HCT116 (cell line): ENCODE results near the gene CAMK2D.
A peak's percentile ranks its signal among the peaks of the same experiment; 100 is the strongest.

Experiments used
- CTCF ChIP-seq, 3 experiments: fragments of 200-600 bp in 1 of 3; sonication (generic) in 1 of 3; IDR thresholded peaks in 2 of 3; conservative IDR thresholded peaks in 1 of 3; 2 replicates each; pipeline ENCODE4 v1.5.1; 2012 to 2017; ENCODE audit warnings: low read depth in 2 of 3, low read length in 2 of 3, antibody characterized with exemption in 1 of 3, borderline replicate concordance in 1 of 3, control low read depth in 1 of 3, mild to moderate bottlenecking in 1 of 3, mixed read lengths in 1 of 3, mixed run types in 1 of 3, moderate library complexity in 1 of 3; ENCODE audit not compliant: insufficient read depth in 1 of 3
- EGR1 ChIP-seq: IDR thresholded peaks from 2 replicates; pipeline ENCODE4 v1.6.1; 2012; ENCODE audit warnings: low read depth
- EZH2 ChIP-seq: fragments of 200-600 bp; sonication (generic); IDR thresholded peaks from 2 replicates; pipeline ENCODE4 v1.6.1; 2017; ENCODE audit warnings: antibody characterized with exemption, mixed run types
- POLR2A ChIP-seq: IDR thresholded peaks from 2 replicates; pipeline ENCODE4 v1.7.0; 2011; ENCODE audit warnings: borderline replicate concordance; ENCODE audit not compliant: insufficient read depth, insufficient read length; ENCODE audit errors: extremely low read depth
- SP1 ChIP-seq: IDR thresholded peaks from 2 replicates; pipeline ENCODE4 v1.6.1; 2012; ENCODE audit warnings: low read depth

GRCh38 chr4:113411496-113411938, 350.0 kb downstream of the CAMK2D start:
- no peak for TF ChIP-seq EGR1
- no peak for TF ChIP-seq EZH2
- no peak for TF ChIP-seq CTCF (IDR thresholded peaks at IDR 0.05 in 2 of 3, conservative IDR thresholded peaks at IDR 0.05 in 1 of 3; ENCODE audit: borderline replicate concordance in 1 of 3, insufficient read depth in 1 of 3, low read depth in 2 of 3, low read length in 2 of 3)
- no peak for TF ChIP-seq POLR2A
- 0 out of 2 replicates have a peak, but pooled peaks have one; percentile 9 for TF ChIP-seq SP1
